ENCODE measurements around the gene LDLRAD2. TPM values are rescaled to one million over a fixed set of nuclear protein-coding genes. Genes with fewer than 3 reads are reported as not detected.
A peak's percentile ranks its signal among the peaks of the same experiment; 100 is the strongest.

Gene LDLRAD2
- total and polyA plus RNA-seq, 9 donors = 1.5 to 9.1 (median 6.7) TPM

GRCh38 chr1:21868941-21869454 is 56.9 kb downstream of the LDLRAD2 start:
- H3K4me1 ChIP-seq (ENCODE audit: control insufficient read depth, insufficient read depth, low read length) = peaks cover 13% of the 10 kb centered on the region
- no peak overlapping the region for H3K4me3 ChIP-seq (ENCODE audit: low read length)
- no peak for DNase-seq
- H3K36me3 ChIP-seq (ENCODE audit: control insufficient read depth, insufficient read depth, low read length) = peaks cover 84% of the 10 kb centered on the region
- no peak overlapping the region for H3K27ac ChIP-seq (ENCODE audit: low read length)
- 63% methylated on average over 2 of the region's 12 CpGs for WGBS (ENCODE audit: insufficient coverage)
- H3K9me3 ChIP-seq (replicated peaks; ENCODE audit: control insufficient read depth, low read depth, low read length) = no peaks in the 10 kb centered on the region
- no peaks in the 10 kb centered on the region for H3K27me3 ChIP-seq (ENCODE audit: control insufficient read depth, insufficient read depth, low read length)

- Histone ChIP-seq H3K27me3 (ENCODE audit: control insufficient read depth, insufficient read depth, low read length) (no peaks in the 10 kb centered on the region), H3K4me1 (ENCODE audit: control insufficient read depth, insufficient read depth, low read length) (peaks cover 13% of the 10 kb centered on the region), H3K9me3 (replicated peaks; ENCODE audit: control insufficient read depth, low read depth, low read length) (no peaks in the 10 kb centered on the region), H3K36me3 (ENCODE audit: control insufficient read depth, insufficient read depth, low read length) (peaks cover 84% of the 10 kb centered on the region), H3K4me3 (ENCODE audit: low read length) (no peak overlapping the region), H3K27ac (ENCODE audit: low read length) (no peak overlapping the region)
- peak; percentile 61 for DNase-seq
- WGBS (ENCODE audit: insufficient coverage) = 59% methylated on average over 13 of the region's 13 CpGs
These were observed 57.6 kb downstream of the LDLRAD2 start for GRCh38 chr1:21869620-21870121.

- H3K4me3 ChIP-seq (ENCODE audit: low read length) = no peak overlapping the region
- WGBS (ENCODE audit: insufficient coverage) = 92% methylated on average over 12 of the region's 15 CpGs
- DNase-seq = no peak
- no peaks in the 10 kb centered on the region for H3K27me3 ChIP-seq (ENCODE audit: control insufficient read depth, insufficient read depth, low read length)
- no peaks in the 10 kb centered on the region for H3K9me3 ChIP-seq (replicated peaks; ENCODE audit: control insufficient read depth, low read depth, low read length)
- H3K4me1 ChIP-seq (ENCODE audit: control insufficient read depth, insufficient read depth, low read length) = peaks cover 21% of the 10 kb centered on the region
- peaks cover 84% of the 10 kb centered on the region for H3K36me3 ChIP-seq (ENCODE audit: control insufficient read depth, insufficient read depth, low read length)
- no peak overlapping the region for H3K27ac ChIP-seq (ENCODE audit: low read length)
These were observed 58.5 kb downstream of the LDLRAD2 start for GRCh38 chr1:21870611-21871010.

DNA sequence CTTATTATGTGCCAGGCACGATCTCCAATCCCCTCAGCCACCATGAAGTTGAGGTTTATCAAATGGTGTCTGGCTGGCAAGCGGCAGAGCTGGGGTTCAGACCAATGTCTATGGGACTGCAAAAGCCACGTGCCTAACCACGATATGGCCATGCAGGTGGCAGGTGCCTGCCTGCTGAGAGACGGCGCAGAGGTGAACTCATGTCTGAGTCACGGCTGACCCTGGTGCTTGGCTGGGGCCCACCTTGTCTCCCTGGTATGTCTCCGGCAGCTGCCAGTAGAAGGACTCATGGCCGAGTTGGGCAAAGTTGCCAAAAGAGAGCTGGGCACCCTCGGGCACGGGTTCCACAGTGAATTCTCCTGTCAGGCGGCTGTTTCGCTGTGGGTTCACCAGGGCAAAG is 59.9 kb downstream of the LDLRAD2 start:
- no peak overlapping the region for H3K4me3 ChIP-seq (ENCODE audit: low read length)
- no peaks in the 10 kb centered on the region for H3K9me3 ChIP-seq (replicated peaks; ENCODE audit: control insufficient read depth, low read depth, low read length)
- peaks cover 84% of the 10 kb centered on the region for H3K36me3 ChIP-seq (ENCODE audit: control insufficient read depth, insufficient read depth, low read length)
- WGBS (ENCODE audit: insufficient coverage) = 85% methylated on average over 13 of the region's 13 CpGs
- H3K27me3 ChIP-seq (ENCODE audit: control insufficient read depth, insufficient read depth, low read length) = no peaks in the 10 kb centered on the region
- DNase-seq = no peak
- H3K27ac ChIP-seq (ENCODE audit: low read length) = no peak overlapping the region
- peaks cover 20% of the 10 kb centered on the region for H3K4me1 ChIP-seq (ENCODE audit: control insufficient read depth, insufficient read depth, low read length)

DNA sequence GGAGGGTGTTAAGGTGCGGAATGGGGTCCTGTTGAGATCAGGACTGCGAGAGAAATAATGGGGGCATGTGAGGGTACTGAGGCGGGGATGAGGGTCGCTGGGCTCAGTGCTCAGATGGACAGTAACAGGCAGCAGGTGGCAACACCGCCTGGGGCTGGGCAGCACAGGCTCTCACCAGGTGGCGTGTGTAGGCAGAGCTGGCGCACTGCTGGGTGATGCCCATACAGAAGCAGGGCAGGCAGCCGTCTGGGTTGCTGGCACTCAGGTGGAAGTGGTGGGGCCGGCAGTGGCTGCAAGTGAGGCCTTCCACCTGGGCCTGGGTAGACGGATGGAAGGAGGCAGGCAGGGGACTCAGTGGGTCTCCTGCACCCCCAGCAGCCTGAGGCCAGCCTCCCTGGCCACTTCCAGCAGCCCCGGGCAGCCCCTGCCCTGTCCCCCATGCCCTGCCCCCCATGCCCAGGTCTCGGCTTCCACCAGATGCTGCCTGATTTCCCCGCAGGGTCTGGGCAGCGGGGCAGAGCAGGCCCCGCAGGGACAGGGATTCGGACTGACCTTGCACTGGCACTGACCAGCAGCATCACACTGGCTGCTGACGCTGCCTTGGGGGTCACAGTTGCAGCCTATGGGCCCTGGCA is 60.5 kb downstream of the LDLRAD2 start:
- Histone ChIP-seq H3K4me3 (ENCODE audit: low read length) (no peak overlapping the region), H3K36me3 (ENCODE audit: control insufficient read depth, insufficient read depth, low read length) (peaks cover 85% of the 10 kb centered on the region), H3K27ac (ENCODE audit: low read length) (no peak overlapping the region), H3K4me1 (ENCODE audit: control insufficient read depth, insufficient read depth, low read length) (peaks cover 20% of the 10 kb centered on the region), H3K27me3 (ENCODE audit: control insufficient read depth, insufficient read depth, low read length) (no peaks in the 10 kb centered on the region), H3K9me3 (replicated peaks; ENCODE audit: control insufficient read depth, low read depth, low read length) (no peaks in the 10 kb centered on the region)
- DNase-seq = no peak
- 82% methylated on average over 15 of the region's 17 CpGs for WGBS (ENCODE audit: insufficient coverage)

- Histone ChIP-seq H3K27ac (ENCODE audit: low read length) (no peak overlapping the region), H3K36me3 (ENCODE audit: control insufficient read depth, insufficient read depth, low read length) (peaks cover 88% of the 10 kb centered on the region), H3K4me1 (ENCODE audit: control insufficient read depth, insufficient read depth, low read length) (peaks cover 20% of the 10 kb centered on the region), H3K4me3 (ENCODE audit: low read length) (no peak overlapping the region), H3K27me3 (ENCODE audit: control insufficient read depth, insufficient read depth, low read length) (no peaks in the 10 kb centered on the region), H3K9me3 (replicated peaks; ENCODE audit: control insufficient read depth, low read depth, low read length) (no peaks in the 10 kb centered on the region)
- no peak for DNase-seq
- 83% methylated on average over 6 of the region's 8 CpGs for WGBS (ENCODE audit: insufficient coverage)
These were observed 61.1 kb downstream of the LDLRAD2 start for GRCh38 chr1:21873174-21873573.

GRCh38 chr1:21873761-21874160 is 61.7 kb downstream of the LDLRAD2 start:
- H3K4me3 ChIP-seq (ENCODE audit: low read length) = no peak overlapping the region
- H3K4me1 ChIP-seq (ENCODE audit: control insufficient read depth, insufficient read depth, low read length) = peaks cover 20% of the 10 kb centered on the region
- peaks cover 88% of the 10 kb centered on the region for H3K36me3 ChIP-seq (ENCODE audit: control insufficient read depth, insufficient read depth, low read length)
- 79% methylated on average over 3 of the region's 10 CpGs for WGBS (ENCODE audit: insufficient coverage)
- H3K27me3 ChIP-seq (ENCODE audit: control insufficient read depth, insufficient read depth, low read length) = no peaks in the 10 kb centered on the region
- H3K9me3 ChIP-seq (replicated peaks; ENCODE audit: control insufficient read depth, low read depth, low read length) = no peaks in the 10 kb centered on the region
- H3K27ac ChIP-seq (ENCODE audit: low read length) = no peak overlapping the region
- DNase-seq = no peak

DNA sequence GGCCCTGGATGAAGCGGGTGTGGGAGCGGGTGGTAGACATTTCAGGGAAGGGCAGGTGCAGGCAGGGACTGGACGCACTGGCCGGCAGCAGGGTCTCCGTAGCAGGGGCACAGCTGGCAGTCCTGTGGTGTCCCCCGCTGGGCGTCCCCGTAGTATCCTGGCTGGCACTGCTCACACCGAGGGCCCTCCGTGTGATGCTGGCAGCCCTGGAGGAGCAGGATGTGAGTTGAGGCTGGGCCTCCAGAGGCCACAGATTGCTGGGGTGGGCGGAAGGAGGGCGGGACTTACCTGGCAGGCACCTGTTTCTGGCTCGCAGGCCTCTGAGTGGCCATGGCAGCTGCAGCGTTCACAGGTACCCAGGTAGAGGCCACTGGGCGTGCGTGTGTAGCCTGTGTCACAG is 62.3 kb downstream of the LDLRAD2 start:
- H3K27me3 ChIP-seq (ENCODE audit: control insufficient read depth, insufficient read depth, low read length) = no peaks in the 10 kb centered on the region
- H3K27ac ChIP-seq (ENCODE audit: low read length) = no peak overlapping the region
- no peaks in the 10 kb centered on the region for H3K9me3 ChIP-seq (replicated peaks; ENCODE audit: control insufficient read depth, low read depth, low read length)
- WGBS (ENCODE audit: insufficient coverage) = 86% methylated on average over 14 of the region's 16 CpGs
- H3K36me3 ChIP-seq (ENCODE audit: control insufficient read depth, insufficient read depth, low read length) = peaks cover 93% of the 10 kb centered on the region
- no peak overlapping the region for H3K4me3 ChIP-seq (ENCODE audit: low read length)
- no peak for DNase-seq
- H3K4me1 ChIP-seq (ENCODE audit: control insufficient read depth, insufficient read depth, low read length) = peaks cover 20% of the 10 kb centered on the region

Other genes starting within 250 kb of the LDLRAD2 start
- gene RAP1GAP, start 142.9 kb upstream of the LDLRAD2 start, total RNA-seq = 0.62 TPM
- 1 to 10 TPM; 1.0 to 4.9 (median 1.9) TPM for gene RAP1GAP, start 142.9 kb upstream of the LDLRAD2 start, polyA plus RNA-seq (ENCODE audit: insufficient read depth in 1 of 8, insufficient read length in 8 of 8, low replicate concordance in 1 of 8)
- 29.3 TPM for gene USP48, start 29.1 kb upstream of the LDLRAD2 start, total RNA-seq
- 10 to 100 TPM; 36.2 to 56.6 (median 44.2) TPM for gene USP48, start 29.1 kb upstream of the LDLRAD2 start, polyA plus RNA-seq (ENCODE audit: insufficient read depth in 1 of 8, insufficient read length in 8 of 8, low replicate concordance in 1 of 8)
- 149 TPM for gene HSPG2, start 125.0 kb downstream of the LDLRAD2 start, total RNA-seq
- 100 to 1,000 TPM; 245 to 460 (median 360) TPM for gene HSPG2, start 125.0 kb downstream of the LDLRAD2 start, polyA plus RNA-seq (ENCODE audit: insufficient read depth in 1 of 8, insufficient read length in 8 of 8, low replicate concordance in 1 of 8)
- not detected for gene CELA3B, start 164.8 kb downstream of the LDLRAD2 start, total RNA-seq
- under 1 TPM in 5 of 8 donors, not detected in 3; 0.17 to 0.45 (median 0.31) TPM for gene CELA3B, start 164.8 kb downstream of the LDLRAD2 start, polyA plus RNA-seq (ENCODE audit: insufficient read depth in 1 of 8, insufficient read length in 8 of 8, low replicate concordance in 1 of 8)
- gene CELA3A, start 189.4 kb downstream of the LDLRAD2 start, total RNA-seq = not detected
- 1 to 10 TPM in 1 of 8 donors, under 1 TPM in 3, not detected in 4; 0.21 to 1.2 (median 0.79) TPM for gene CELA3A, start 189.4 kb downstream of the LDLRAD2 start, polyA plus RNA-seq (ENCODE audit: insufficient read depth in 1 of 8, insufficient read length in 8 of 8, low replicate concordance in 1 of 8)
- 234 TPM for gene CDC42, start 240.4 kb downstream of the LDLRAD2 start, total RNA-seq
- 100 to 1,000 TPM; 194 to 291 (median 237) TPM for gene CDC42, start 240.4 kb downstream of the LDLRAD2 start, polyA plus RNA-seq (ENCODE audit: insufficient read depth in 1 of 8, insufficient read length in 8 of 8, low replicate concordance in 1 of 8)